ENCODE data around the gene RASSF9.

DNA sequence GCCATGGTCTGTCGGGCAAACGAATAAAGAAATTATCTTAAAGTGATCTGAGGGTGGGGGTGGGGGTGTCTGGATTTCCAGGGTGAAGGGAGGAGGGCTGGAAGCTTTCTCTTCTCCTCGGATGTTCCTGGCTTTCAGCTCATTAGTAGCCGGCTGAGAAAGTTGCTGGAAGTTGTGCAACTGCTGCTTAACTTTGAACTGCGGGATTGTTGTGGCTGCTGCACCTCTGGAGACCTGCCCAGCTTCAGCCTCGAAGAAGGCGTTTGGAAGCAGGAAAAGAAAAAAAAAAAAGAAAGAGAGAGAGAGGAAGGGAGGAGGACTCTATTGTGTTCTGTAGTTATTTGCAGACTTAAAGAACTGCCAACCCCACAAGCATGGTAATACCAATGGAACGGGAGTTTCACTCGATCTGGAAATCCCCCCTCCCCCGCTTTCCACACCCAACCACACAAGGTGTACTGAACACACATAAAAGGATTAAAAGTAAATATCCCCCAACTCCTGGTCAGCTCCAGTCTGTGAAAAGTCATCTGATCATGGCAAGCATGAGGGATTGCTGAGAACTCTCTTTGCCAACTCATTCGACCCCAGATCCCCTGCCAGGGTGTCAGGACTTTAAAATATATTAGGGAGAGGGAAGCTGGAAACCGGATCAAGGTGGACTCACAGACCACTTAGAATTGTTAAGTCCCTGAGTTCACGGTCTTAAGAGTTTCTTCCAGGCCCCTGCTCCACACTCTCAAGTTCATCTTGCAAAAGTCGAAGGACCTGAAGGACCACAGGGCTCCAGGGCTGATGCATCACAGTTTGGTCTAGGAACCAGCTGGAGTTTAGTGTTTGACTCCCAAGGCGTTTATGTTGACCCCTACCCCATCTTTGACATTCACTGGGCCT is at the start of gene RASSF9:
- no peak for TF ChIP-seq CTCF (IDR thresholded peaks at IDR 0.05)
- TF ChIP-seq EZH2 (IDR thresholded peaks at IDR 0.05), result no peak
- TF ChIP-seq EZH2phosphoT487 (IDR thresholded peaks at IDR 0.05), result no peak
